ENCODE measurements around the gene FAM3D. TPM values are rescaled to one million over a fixed set of nuclear protein-coding genes. Genes with fewer than 3 reads are reported as not detected.

The FAM3D gene
- polyA plus RNA-seq, 1 donor (not counting 4 experiments of a cell fraction or from before 2014, with no cell fraction given) = not detected

- DNase-seq (ENCODE audit: low read depth, low spot score) (no peak), FAIRE-seq (no peak)
- Histone ChIP-seq H3K27ac (ENCODE audit: control insufficient read depth, insufficient read depth, low read length) (no peak overlapping the region), H4K20me1 (ENCODE audit: control insufficient read depth, extremely low read depth, insufficient read depth, low read length) (no peaks in the 10 kb centered on the region), H2AFZ (ENCODE audit: control insufficient read depth, low read length) (no peak overlapping the region), H3K36me3 (ENCODE audit: control insufficient read depth in 2 of 2, extremely low read depth in 1 of 2, insufficient read depth in 2 of 2, low read length in 2 of 2) (no peaks in the 10 kb centered on the region), H3K9me3 (ENCODE audit: control insufficient read depth, low read depth, low read length) (no peaks in the 10 kb centered on the region), H3K9me1 (ENCODE audit: control insufficient read depth, extremely low read depth, insufficient read depth, low read length) (no peaks in the 10 kb centered on the region), H3K27me3 (ENCODE audit: control insufficient read depth, extremely low read depth, insufficient read depth, low read length) (peaks cover 22% of the 10 kb centered on the region), H3K79me2 (ENCODE audit: control insufficient read depth, insufficient read depth, low read length) (no peaks in the 10 kb centered on the region), H3K4me1 (ENCODE audit: control insufficient read depth, extremely low read depth, insufficient read depth, low read length) (no peaks in the 10 kb centered on the region), H3K9ac (ENCODE audit: control insufficient read depth, extremely low read depth, insufficient read depth, low read length) (no peak overlapping the region), H3K4me3 (ENCODE audit: control insufficient read depth in 2 of 3, extremely low read depth in 1 of 3, insufficient read depth in 2 of 3, low read depth in 1 of 3, low read length in 3 of 3) (no peak overlapping the region), H3K4me2 (ENCODE audit: control insufficient read depth, extremely low read depth, insufficient read depth, low read depth, low read length) (no peak overlapping the region)
- dilution Hi-C loops (cut with MboI; ENCODE audit: extremely low pct_ligation_motif_present, low sequenced_read_pairs) = no loop called here
- TF ChIP-seq EZH2 (IDR thresholded peaks at IDR 0.05; ENCODE audit: low read length) = no peak
- no peak for TF ChIP-seq CTCF (optimal IDR thresholded peaks at IDR 0.05 in 1 of 3, IDR thresholded peaks at IDR 0.05 in 1 of 3, conservative IDR thresholded peaks at IDR 0.05 in 1 of 3; ENCODE audit: extremely low read depth in 1 of 3, insufficient read depth in 2 of 3, low read length in 3 of 3)
Observed at GRCh38 chr3:58608648-58609047, 57.9 kb downstream of the FAM3D start.

DNA sequence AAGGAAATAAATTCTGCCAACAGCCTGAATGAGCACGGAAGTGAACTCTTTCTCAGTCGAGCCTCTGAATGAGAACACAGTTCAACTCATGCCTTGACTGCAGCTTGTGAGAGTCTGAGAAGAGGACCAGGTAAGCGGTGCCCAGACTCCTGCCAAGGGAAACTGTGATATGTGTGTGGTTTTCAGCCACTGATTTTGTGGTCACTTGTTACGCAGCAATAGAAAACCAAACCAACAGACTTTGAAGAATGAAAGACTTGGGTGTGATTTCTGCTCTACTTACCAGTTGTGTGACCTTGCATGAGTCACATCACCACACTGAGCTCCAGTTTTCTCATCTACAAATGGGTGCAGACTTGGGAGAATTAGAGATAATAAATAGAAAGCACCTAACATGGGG is 58.8 kb downstream of the FAM3D start:
- DNase-seq (ENCODE audit: low read depth, low spot score) = no peak
- no peaks in the 10 kb centered on the region for H3K9me1 ChIP-seq (ENCODE audit: control insufficient read depth, extremely low read depth, insufficient read depth, low read length)
- H3K9me3 ChIP-seq (ENCODE audit: control insufficient read depth, low read depth, low read length) = no peaks in the 10 kb centered on the region
- H4K20me1 ChIP-seq (ENCODE audit: control insufficient read depth, extremely low read depth, insufficient read depth, low read length) = no peaks in the 10 kb centered on the region
- no peak for FAIRE-seq
- H3K36me3 ChIP-seq (ENCODE audit: control insufficient read depth in 2 of 2, extremely low read depth in 1 of 2, insufficient read depth in 2 of 2, low read length in 2 of 2) = no peaks in the 10 kb centered on the region
- H3K27me3 ChIP-seq (ENCODE audit: control insufficient read depth, extremely low read depth, insufficient read depth, low read length) = peaks cover 24% of the 10 kb centered on the region
- no peaks in the 10 kb centered on the region for H3K4me1 ChIP-seq (ENCODE audit: control insufficient read depth, extremely low read depth, insufficient read depth, low read length)
- H3K9ac ChIP-seq (ENCODE audit: control insufficient read depth, extremely low read depth, insufficient read depth, low read length) = no peak overlapping the region
- H3K27ac ChIP-seq (ENCODE audit: control insufficient read depth, insufficient read depth, low read length) = no peak overlapping the region
- TF ChIP-seq EZH2 (IDR thresholded peaks at IDR 0.05; ENCODE audit: low read length) (no peak), CTCF (optimal IDR thresholded peaks at IDR 0.05 in 1 of 3, IDR thresholded peaks at IDR 0.05 in 1 of 3, conservative IDR thresholded peaks at IDR 0.05 in 1 of 3; ENCODE audit: extremely low read depth in 1 of 3, insufficient read depth in 2 of 3, low read length in 3 of 3) (no peak)
- no peak overlapping the region for H3K4me3 ChIP-seq (ENCODE audit: control insufficient read depth in 2 of 3, extremely low read depth in 1 of 3, insufficient read depth in 2 of 3, low read depth in 1 of 3, low read length in 3 of 3)
- dilution Hi-C loops (cut with MboI; ENCODE audit: extremely low pct_ligation_motif_present, low sequenced_read_pairs) = no loop called here
- H3K4me2 ChIP-seq (ENCODE audit: control insufficient read depth, extremely low read depth, insufficient read depth, low read depth, low read length) = no peak overlapping the region
- H3K79me2 ChIP-seq (ENCODE audit: control insufficient read depth, insufficient read depth, low read length) = no peaks in the 10 kb centered on the region
- H2AFZ ChIP-seq (ENCODE audit: control insufficient read depth, low read length) = no peak overlapping the region

Data from keratinocyte (primary cell).